Measurements from ENCODE around the gene FGR.

DNA sequence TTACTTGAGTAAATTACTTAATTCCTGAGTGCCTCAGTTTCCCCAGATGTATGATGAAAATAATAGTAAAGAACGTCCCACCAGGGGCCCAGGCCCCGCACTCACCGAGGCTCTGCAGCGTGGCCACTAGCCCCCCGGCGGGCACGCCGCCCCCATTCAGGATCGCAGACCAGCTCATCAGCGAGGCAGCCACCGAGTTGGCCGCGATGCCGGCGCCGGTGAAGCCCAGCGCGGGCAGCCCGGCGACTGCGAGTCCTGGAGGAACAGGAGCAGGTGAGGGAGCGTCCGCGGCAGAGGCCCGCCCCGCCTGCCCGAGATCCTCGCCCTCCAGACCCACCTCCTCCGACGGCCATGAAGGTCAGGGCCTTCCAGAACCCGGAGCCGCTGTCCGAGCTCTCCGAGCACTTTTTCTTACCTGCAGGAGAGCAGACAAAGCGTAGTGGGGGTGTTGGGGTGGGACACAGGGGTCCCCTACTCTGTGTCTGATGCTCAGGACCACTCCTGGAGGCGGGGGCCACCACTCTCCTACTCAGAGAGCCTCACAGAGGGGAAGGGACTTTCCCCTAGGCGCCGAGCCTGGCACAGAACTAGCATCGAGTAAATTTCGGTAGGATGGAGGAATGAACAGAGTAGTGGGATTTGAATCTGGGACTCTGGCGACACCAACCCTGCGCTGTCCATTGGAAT is 33.3 kb upstream of the FGR start:
- no peak for TF ChIP-seq ARNT2 (CRISPR knock-in tag; IDR thresholded peaks at IDR 0.05; ENCODE audit: low read depth)
- TF ChIP-seq, protein P1, sequence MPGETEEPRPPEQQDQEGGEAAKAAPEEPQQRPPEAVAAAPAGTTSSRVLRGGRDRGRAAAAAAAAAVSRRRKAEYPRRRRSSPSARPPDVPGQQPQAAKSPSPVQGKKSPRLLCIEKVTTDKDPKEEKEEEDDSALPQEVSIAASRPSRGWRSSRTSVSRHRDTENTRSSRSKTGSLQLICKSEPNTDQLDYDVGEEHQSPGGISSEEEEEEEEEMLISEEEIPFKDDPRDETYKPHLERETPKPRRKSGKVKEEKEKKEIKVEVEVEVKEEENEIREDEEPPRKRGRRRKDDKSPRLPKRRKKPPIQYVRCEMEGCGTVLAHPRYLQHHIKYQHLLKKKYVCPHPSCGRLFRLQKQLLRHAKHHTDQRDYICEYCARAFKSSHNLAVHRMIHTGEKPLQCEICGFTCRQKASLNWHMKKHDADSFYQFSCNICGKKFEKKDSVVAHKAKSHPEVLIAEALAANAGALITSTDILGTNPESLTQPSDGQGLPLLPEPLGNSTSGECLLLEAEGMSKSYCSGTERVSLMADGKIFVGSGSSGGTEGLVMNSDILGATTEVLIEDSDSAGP (CRISPR knock-in tag; IDR thresholded peaks at IDR 0.05; ENCODE audit: borderline replicate concordance), result no peak
- TF ChIP-seq MYNN (CRISPR knock-in tag; IDR thresholded peaks at IDR 0.05; ENCODE audit: low read depth), result no peak
- TF ChIP-seq, protein P2, sequence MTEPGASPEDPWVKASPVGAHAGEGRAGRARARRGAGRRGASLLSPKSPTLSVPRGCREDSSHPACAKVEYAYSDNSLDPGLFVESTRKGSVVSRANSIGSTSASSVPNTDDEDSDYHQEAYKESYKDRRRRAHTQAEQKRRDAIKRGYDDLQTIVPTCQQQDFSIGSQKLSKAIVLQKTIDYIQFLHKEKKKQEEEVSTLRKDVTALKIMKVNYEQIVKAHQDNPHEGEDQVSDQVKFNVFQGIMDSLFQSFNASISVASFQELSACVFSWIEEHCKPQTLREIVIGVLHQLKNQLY (CRISPR knock-in tag; IDR thresholded peaks at IDR 0.05), result no peak
- no peak for TF ChIP-seq ZNF720 (CRISPR knock-in tag; IDR thresholded peaks at IDR 0.05)
- TF ChIP-seq YY1 (IDR thresholded peaks at IDR 0.05; ENCODE audit: insufficient read depth, insufficient replicate concordance, low read depth, low read length), result no peak
- no peak for TF ChIP-seq POLR2A (IDR thresholded peaks at IDR 0.05; ENCODE audit: insufficient read depth in 1 of 2, low read depth in 2 of 2, low read length in 2 of 2)
- TF ChIP-seq FOXK1 (CRISPR knock-in tag; IDR thresholded peaks at IDR 0.05; ENCODE audit: borderline replicate concordance, low read depth), result no peak
